Colonic mucosa (tissue), 4 donors: ENCODE data around the gene CHN2. TPM values are rescaled to one million over a fixed set of nuclear protein-coding genes. Genes with fewer than 3 reads are reported as not detected.

ENCODE experiments used
- DNase-seq: peaks from one replicate; pipeline ENCODE4 v3.0.0-alpha.2; 2020
- H3K27ac ChIP-seq: fragments of 200-600 bp; one replicate; pipeline ENCODE4 v1.8.0; 2021
- H3K27me3 ChIP-seq: fragments of 200-600 bp; one replicate; pipeline ENCODE4 v1.8.0; 2021
- H3K36me3 ChIP-seq: fragments of 200-600 bp; one replicate; pipeline ENCODE4 v1.8.0; 2021
- H3K4me1 ChIP-seq: fragments of 200-600 bp; one replicate; pipeline ENCODE4 v1.8.0; 2021; ENCODE audit warnings: mild to moderate bottlenecking
- H3K4me3 ChIP-seq: fragments of 200-600 bp; one replicate; pipeline ENCODE4 v1.8.0; 2021
- H3K9ac ChIP-seq, 2 donors: one replicate each; pipeline ENCODE4 v1.7.0; 2013; ENCODE audit warnings: control low read depth in 2 of 2, low read depth in 2 of 2, low read length in 2 of 2
- H3K9me3 ChIP-seq: fragments of 200-600 bp; one replicate; pipeline ENCODE4 v1.8.0; 2021
- intact Hi-C: fragments of 100-400 bp; cut with DNase I; formaldehyde crosslinking; loops from one replicate; pipeline ENCODE4 v1.14.1; 2022
- total RNA-seq, 2 donors: library from RNA; stranded (reverse); fragmentation: NEBNext Ultra II Directional in 1 of 2; extraction: Animal tissue kit (Norgen Biotek cat#: 25700) in 1 of 2; gene quantifications; one replicate each; pipeline ENCODE4 v1.2.1, GENCODE V29; 2021
- TF ChIP-seq, protein P1 (sequence below): fragments of 200-600 bp; IDR thresholded peaks from one replicate; pipeline ENCODE4 v1.8.0; 2022; ENCODE audit warnings: antibody characterized with exemption, mild to moderate bottlenecking
- donor health status: healthy.
- donor health status: DM: no; HTN: no; CAD: no.
- donor health status: DM: no; HTN: no; CAD: no.

Gene CHN2
- total RNA-seq, 2 donors from 2014 or later, result 12.8 to 19.8 TPM

DNA sequence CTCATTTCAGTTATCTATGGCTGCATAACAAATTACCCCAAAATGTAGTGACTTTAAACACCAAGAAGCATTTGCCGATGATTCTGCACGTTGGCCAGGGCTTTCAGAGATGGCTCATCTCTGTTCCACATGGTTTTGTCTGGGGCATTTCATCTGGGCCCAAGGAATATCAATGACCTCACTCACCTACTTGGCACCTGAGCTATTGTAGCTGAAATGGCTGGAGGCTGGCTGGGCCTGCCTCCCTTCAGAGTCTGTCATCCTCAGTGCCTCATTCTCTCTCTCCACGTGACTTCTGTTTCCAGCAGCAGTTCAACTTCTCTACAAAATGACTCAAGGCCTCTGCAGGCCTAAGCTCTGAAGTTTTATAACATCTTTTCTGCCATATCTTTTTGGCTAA is 249.7 kb downstream of the CHN2 start:
- intact Hi-C loops, result no loop called here
- TF ChIP-seq, protein P1, sequence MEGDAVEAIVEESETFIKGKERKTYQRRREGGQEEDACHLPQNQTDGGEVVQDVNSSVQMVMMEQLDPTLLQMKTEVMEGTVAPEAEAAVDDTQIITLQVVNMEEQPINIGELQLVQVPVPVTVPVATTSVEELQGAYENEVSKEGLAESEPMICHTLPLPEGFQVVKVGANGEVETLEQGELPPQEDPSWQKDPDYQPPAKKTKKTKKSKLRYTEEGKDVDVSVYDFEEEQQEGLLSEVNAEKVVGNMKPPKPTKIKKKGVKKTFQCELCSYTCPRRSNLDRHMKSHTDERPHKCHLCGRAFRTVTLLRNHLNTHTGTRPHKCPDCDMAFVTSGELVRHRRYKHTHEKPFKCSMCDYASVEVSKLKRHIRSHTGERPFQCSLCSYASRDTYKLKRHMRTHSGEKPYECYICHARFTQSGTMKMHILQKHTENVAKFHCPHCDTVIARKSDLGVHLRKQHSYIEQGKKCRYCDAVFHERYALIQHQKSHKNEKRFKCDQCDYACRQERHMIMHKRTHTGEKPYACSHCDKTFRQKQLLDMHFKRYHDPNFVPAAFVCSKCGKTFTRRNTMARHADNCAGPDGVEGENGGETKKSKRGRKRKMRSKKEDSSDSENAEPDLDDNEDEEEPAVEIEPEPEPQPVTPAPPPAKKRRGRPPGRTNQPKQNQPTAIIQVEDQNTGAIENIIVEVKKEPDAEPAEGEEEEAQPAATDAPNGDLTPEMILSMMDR, result no peak
- no peaks in the 10 kb centered on the region for H3K36me3 ChIP-seq
- H3K4me3 ChIP-seq, result no peak overlapping the region
- H3K9me3 ChIP-seq, result no peaks in the 10 kb centered on the region
- no peak overlapping the region for H3K27ac ChIP-seq
- no peak overlapping the region for H3K9ac ChIP-seq
- no peaks in the 10 kb centered on the region for H3K27me3 ChIP-seq
- DNase-seq, result no peak
- no peaks in the 10 kb centered on the region for H3K4me1 ChIP-seq

DNA sequence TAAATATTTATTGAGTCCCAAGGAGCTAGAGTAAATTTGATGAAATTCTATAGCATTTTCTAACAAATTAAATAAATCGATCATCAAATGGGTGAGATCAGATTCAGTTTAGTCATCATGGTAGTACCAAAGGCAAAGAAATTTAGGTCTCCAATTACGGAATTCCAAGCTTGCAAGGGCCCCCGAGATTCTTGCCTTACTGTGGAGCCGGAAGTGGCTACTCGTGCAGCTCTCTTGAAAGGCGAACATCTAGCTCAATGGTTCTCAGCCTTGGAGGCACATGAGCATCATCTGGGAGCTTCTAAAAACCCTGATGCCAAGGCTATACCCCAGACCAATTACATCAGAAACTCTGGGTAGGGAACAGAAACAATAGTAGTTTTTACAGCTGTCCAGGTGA is 251.2 kb downstream of the CHN2 start:
- H3K27ac ChIP-seq, result no peak overlapping the region
- H3K4me3 ChIP-seq, result no peak overlapping the region
- intact Hi-C loops, result no loop called here
- no peaks in the 10 kb centered on the region for H3K4me1 ChIP-seq
- H3K9me3 ChIP-seq, result no peaks in the 10 kb centered on the region
- H3K9ac ChIP-seq, result no peak overlapping the region
- TF ChIP-seq, protein P1, result no peak
- no peaks in the 10 kb centered on the region for H3K36me3 ChIP-seq
- DNase-seq, result no peak
- H3K27me3 ChIP-seq, result no peaks in the 10 kb centered on the region

GRCh38 chr7:29447828-29448227 is 253.3 kb downstream of the CHN2 start:
- Histone ChIP-seq H3K27ac (no peak overlapping the region), H3K27me3 (no peaks in the 10 kb centered on the region), H3K4me1 (no peaks in the 10 kb centered on the region), H3K9ac (no peak overlapping the region), H3K36me3 (no peaks in the 10 kb centered on the region), H3K4me3 (no peak overlapping the region), H3K9me3 (no peaks in the 10 kb centered on the region)
- intact Hi-C loops, result no loop called here
- no peak for DNase-seq
- TF ChIP-seq, protein P1, result no peak

- H3K27ac ChIP-seq, result peak overlapping the region; percentile 71
- peak; percentile 37 for DNase-seq
Observed at GRCh38 chr7:29449569-29450260, 255.1 kb downstream of the CHN2 start.

GRCh38 chr7:29453021-29453420 is 258.4 kb downstream of the CHN2 start:
- Histone ChIP-seq H3K4me3 (no peak overlapping the region), H3K27me3 (no peaks in the 10 kb centered on the region), H3K9me3 (no peaks in the 10 kb centered on the region), H3K9ac (no peak overlapping the region), H3K4me1 (no peaks in the 10 kb centered on the region), H3K27ac (no peak overlapping the region), H3K36me3 (no peaks in the 10 kb centered on the region)
- no peak for DNase-seq
- TF ChIP-seq, protein P1, result no peak
- intact Hi-C loops, result no loop called here

More at GRCh38 chr7:29449569-29450260, 255.1 kb downstream of the CHN2 start:
- no peaks in the 10 kb centered on the region for H3K9me3 ChIP-seq
- H3K4me3 ChIP-seq, result no peak overlapping the region
- no peaks in the 10 kb centered on the region for H3K36me3 ChIP-seq
- H3K9ac ChIP-seq, result no peak overlapping the region
- no peaks in the 10 kb centered on the region for H3K4me1 ChIP-seq
- TF ChIP-seq, protein P1, result no peak
- intact Hi-C loops, result no loop called here
- H3K27me3 ChIP-seq, result no peaks in the 10 kb centered on the region
